ENCODE results near the gene SLC15A4. TPM values are rescaled to one million over a fixed set of nuclear protein-coding genes. Genes with fewer than 3 reads are reported as not detected.

SLC15A4 gene
- total RNA-seq, 1 experiment from 2014 or later: 20.6 TPM

- TF ChIP-seq, protein P1, sequence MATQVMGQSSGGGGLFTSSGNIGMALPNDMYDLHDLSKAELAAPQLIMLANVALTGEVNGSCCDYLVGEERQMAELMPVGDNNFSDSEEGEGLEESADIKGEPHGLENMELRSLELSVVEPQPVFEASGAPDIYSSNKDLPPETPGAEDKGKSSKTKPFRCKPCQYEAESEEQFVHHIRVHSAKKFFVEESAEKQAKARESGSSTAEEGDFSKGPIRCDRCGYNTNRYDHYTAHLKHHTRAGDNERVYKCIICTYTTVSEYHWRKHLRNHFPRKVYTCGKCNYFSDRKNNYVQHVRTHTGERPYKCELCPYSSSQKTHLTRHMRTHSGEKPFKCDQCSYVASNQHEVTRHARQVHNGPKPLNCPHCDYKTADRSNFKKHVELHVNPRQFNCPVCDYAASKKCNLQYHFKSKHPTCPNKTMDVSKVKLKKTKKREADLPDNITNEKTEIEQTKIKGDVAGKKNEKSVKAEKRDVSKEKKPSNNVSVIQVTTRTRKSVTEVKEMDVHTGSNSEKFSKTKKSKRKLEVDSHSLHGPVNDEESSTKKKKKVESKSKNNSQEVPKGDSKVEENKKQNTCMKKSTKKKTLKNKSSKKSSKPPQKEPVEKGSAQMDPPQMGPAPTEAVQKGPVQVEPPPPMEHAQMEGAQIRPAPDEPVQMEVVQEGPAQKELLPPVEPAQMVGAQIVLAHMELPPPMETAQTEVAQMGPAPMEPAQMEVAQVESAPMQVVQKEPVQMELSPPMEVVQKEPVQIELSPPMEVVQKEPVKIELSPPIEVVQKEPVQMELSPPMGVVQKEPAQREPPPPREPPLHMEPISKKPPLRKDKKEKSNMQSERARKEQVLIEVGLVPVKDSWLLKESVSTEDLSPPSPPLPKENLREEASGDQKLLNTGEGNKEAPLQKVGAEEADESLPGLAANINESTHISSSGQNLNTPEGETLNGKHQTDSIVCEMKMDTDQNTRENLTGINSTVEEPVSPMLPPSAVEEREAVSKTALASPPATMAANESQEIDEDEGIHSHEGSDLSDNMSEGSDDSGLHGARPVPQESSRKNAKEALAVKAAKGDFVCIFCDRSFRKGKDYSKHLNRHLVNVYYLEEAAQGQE (IDR thresholded peaks at IDR 0.05; ENCODE audit: low read depth): no peak
- TF ChIP-seq POLR2A (IDR thresholded peaks at IDR 0.05; ENCODE audit: borderline replicate concordance, extremely low read depth, insufficient read depth, insufficient read length) (no peak), ZNF274 (IDR thresholded peaks at IDR 0.05; ENCODE audit: low read depth, low read length) (no peak), ZFX (IDR thresholded peaks at IDR 0.05) (no peak), ELF1 (IDR thresholded peaks at IDR 0.05; ENCODE audit: borderline replicate concordance, low read depth) (no peak), SIN3A (IDR thresholded peaks at IDR 0.05; ENCODE audit: low read depth) (no peak), SP1 (IDR thresholded peaks at IDR 0.05; ENCODE audit: low read depth) (no peak), POLR2AphosphoS5 (IDR thresholded peaks at IDR 0.05; ENCODE audit: low read depth, low read length) (no peak), EGR1 (IDR thresholded peaks at IDR 0.05; ENCODE audit: low read depth) (no peak)
Measured at GRCh38 chr12:128863957-128864356, 40.2 kb upstream of the SLC15A4 start (continued).

GRCh38 chr12:128861226-128862016 is 37.7 kb upstream of the SLC15A4 start:
- no peak for TF ChIP-seq ATF3 (IDR thresholded peaks at IDR 0.05)
- TF ChIP-seq EZH2 (IDR thresholded peaks at IDR 0.05): no peak
- no peak for TF ChIP-seq ZBTB33 (IDR thresholded peaks at IDR 0.05; ENCODE audit: extremely low read depth, insufficient replicate concordance, low read length)
- POLR2A ChIA-PET: no interaction called here
- CTCF ChIA-PET: no interaction called here
- Histone ChIP-seq H3K4me2 (ENCODE audit: low read length) (no peak overlapping the region), H3K9me3 (ENCODE audit: control insufficient read depth in 1 of 2, insufficient read depth in 1 of 2, low read depth in 1 of 2, low read length in 2 of 2) (no peaks in the 10 kb centered on the region), H3K79me2 (ENCODE audit: insufficient read depth, low read length) (no peaks in the 10 kb centered on the region), H3K4me1 (ENCODE audit: control insufficient read depth in 1 of 2, insufficient read depth in 2 of 2, low read length in 2 of 2) (no peaks in the 10 kb centered on the region), H3K27me3 (ENCODE audit: insufficient read depth, low read length) (no peaks in the 10 kb centered on the region), H4K20me1 (ENCODE audit: insufficient read depth) (no peaks in the 10 kb centered on the region), H3K27ac (ENCODE audit: low read depth, low read length) (no peak overlapping the region), H3K4me3 (replicated peaks in 1 of 2; ENCODE audit: low read depth in 1 of 2, low read length in 2 of 2) (no peak overlapping the region), H3K36me3 (ENCODE audit: control insufficient read depth in 1 of 2, insufficient read depth in 2 of 2, low read length in 2 of 2) (no peaks in the 10 kb centered on the region), H3K9ac (ENCODE audit: low read length) (no peak overlapping the region), H2AFZ (ENCODE audit: low read depth, low read length, poor library complexity, severe bottlenecking) (no peak overlapping the region), H3K9me2 (ENCODE audit: insufficient read depth) (no peaks in the 10 kb centered on the region)
- intact Hi-C loops (cut with micrococcal nuclease): no loop called here
- no peak for ATAC-seq
- DNase-seq (ENCODE audit: low read depth, low spot score): no peak
- RAD21 ChIA-PET (ENCODE audit: low non-redundant PET in 1 of 2, low total read pairs in 2 of 2, uncharacterized antibody in 2 of 2, unreplicated experiment in 2 of 2): no interaction called here
- no TSS peak for BruUV-seq (replicated peaks)
